Neural cell (in vitro differentiated cells): ENCODE measurements around the gene TTC21B. TPM values are rescaled to one million over a fixed set of nuclear protein-coding genes. Genes with fewer than 3 reads are reported as not detected.

Experiments
- H2AFZ ChIP-seq: fragments of 200-600, 300-800 bp; sonication (generic), shearing (Covaris generic); 2 replicates; pipeline ENCODE4 v1.6.0; 2014; ENCODE audit warnings: low read depth, mild to moderate bottlenecking, antibody characterized with exemption, low read length, moderate library complexity
- H3F3A ChIP-seq: fragments of 200-600 bp; shearing (Covaris generic); 2 replicates; pipeline ENCODE4 v1.6.1; 2016; ENCODE audit warnings: mild to moderate bottlenecking, moderate library complexity, mixed read lengths, antibody characterized with exemption, low read length; ENCODE audit not compliant: insufficient read depth, poor library complexity, severe bottlenecking
- H3K27ac ChIP-seq: fragments of 200-600, 300-800 bp; sonication (generic), shearing (Covaris generic); 2 replicates; pipeline ENCODE4 v1.5.1; 2014; ENCODE audit warnings: mild to moderate bottlenecking, low read length, moderate library complexity
- H3K27me3 ChIP-seq: fragments of 300-800, 200-600 bp; sonication (generic), shearing (Covaris generic); 2 replicates; pipeline ENCODE4 v1.6.0; 2014; ENCODE audit warnings: mild to moderate bottlenecking, low read depth, low read length, moderate library complexity; ENCODE audit not compliant: insufficient read depth
- H3K36me3 ChIP-seq: fragments of 300-800, 200-600 bp; sonication (generic), shearing (Covaris generic); 2 replicates; pipeline ENCODE4 v1.5.1; 2014; ENCODE audit warnings: mild to moderate bottlenecking, antibody characterized with exemption, low read length, moderate library complexity; ENCODE audit not compliant: insufficient read depth
- H3K4me2 ChIP-seq: fragments of 300-800, 200-600 bp; sonication (generic), shearing (Covaris generic); 2 replicates; pipeline ENCODE4 v1.6.0; 2014; ENCODE audit warnings: mild to moderate bottlenecking, low read length
- H3K4me3 ChIP-seq: fragments of 300-800, 200-600 bp; sonication (generic), shearing (Covaris generic); 2 replicates; pipeline ENCODE4 v1.5.1; 2014; ENCODE audit warnings: mild to moderate bottlenecking, low read length, moderate library complexity
- H3K79me2 ChIP-seq: fragments of 200-600 bp; shearing (Covaris generic); replicated peaks from 2 replicates; pipeline ENCODE4 v1.6.0; 2014; ENCODE audit warnings: mild to moderate bottlenecking, low read length, moderate library complexity; ENCODE audit not compliant: insufficient read depth
- H3K9ac ChIP-seq: fragments of 300-800, 200-600 bp; sonication (generic), shearing (Covaris generic); 2 replicates; pipeline ENCODE4 v1.6.1; 2016; ENCODE audit warnings: mild to moderate bottlenecking, low read length, mixed read lengths
- H3K9me2 ChIP-seq: fragments of 200-600 bp; shearing (Covaris generic); 2 replicates; pipeline ENCODE4 v1.6.1; 2016; ENCODE audit warnings: mild to moderate bottlenecking, low read length, mixed read lengths; ENCODE audit not compliant: insufficient read depth
- H3K9me3 ChIP-seq: fragments of 200-600, 300-800 bp; sonication (generic), shearing (Covaris generic); 2 replicates; pipeline ENCODE4 v1.6.1; 2016; ENCODE audit warnings: mild to moderate bottlenecking, mixed run types, low read length, moderate library complexity, mixed read lengths
- H4K20me1 ChIP-seq: fragments of 200-600 bp; shearing (Covaris generic); 2 replicates; pipeline ENCODE4 v1.6.1; 2016; ENCODE audit warnings: mild to moderate bottlenecking, mixed run types; ENCODE audit not compliant: insufficient read depth
- CTCF ChIP-seq: fragments of 450-650 bp; IDR thresholded peaks from 2 replicates; pipeline ENCODE4 v1.5.1; 2014; ENCODE audit warnings: antibody characterized with exemption, mild to moderate bottlenecking, moderate library complexity; ENCODE audit not compliant: poor library complexity, severe bottlenecking
- EP300 ChIP-seq: fragments of 450-650 bp; conservative IDR thresholded peaks from 2 replicates; pipeline ENCODE4 v1.6.1; 2014; ENCODE audit warnings: antibody characterized with exemption, mild to moderate bottlenecking, moderate library complexity; ENCODE audit not compliant: poor library complexity, severe bottlenecking
- EZH2 ChIP-seq: fragments of 200-600, 300-800 bp; shearing (Covaris generic), sonication (generic); IDR thresholded peaks from 2 replicates; pipeline ENCODE4 v1.6.1; 2014; ENCODE audit warnings: antibody characterized with exemption, low read length, borderline replicate concordance, mild to moderate bottlenecking; ENCODE audit not compliant: insufficient read depth, poor library complexity, severe bottlenecking
- MXI1 ChIP-seq: fragments of 450-650 bp; conservative IDR thresholded peaks from 2 replicates; pipeline ENCODE4 v1.6.1; 2014; ENCODE audit warnings: antibody characterized with exemption, mild to moderate bottlenecking; ENCODE audit not compliant: poor library complexity, severe bottlenecking
- POLR2AphosphoS5 ChIP-seq: IDR thresholded peaks from 2 replicates; pipeline ENCODE4 v1.6.1; 2012
- RAD21 ChIP-seq: fragments of 450-650 bp; conservative IDR thresholded peaks from 2 replicates; pipeline ENCODE4 v1.6.1; 2014; ENCODE audit warnings: antibody characterized with exemption, mild to moderate bottlenecking, moderate library complexity
- REST ChIP-seq: IDR thresholded peaks from 2 replicates; pipeline ENCODE4 v1.6.1; 2012; ENCODE audit warnings: borderline replicate concordance
- SMC3 ChIP-seq: fragments of 450-650 bp; conservative IDR thresholded peaks from 2 replicates; pipeline ENCODE4 v1.6.1; 2014; ENCODE audit warnings: antibody characterized with exemption, mild to moderate bottlenecking, moderate library complexity; ENCODE audit not compliant: poor library complexity
- TAF1 ChIP-seq: IDR thresholded peaks from 2 replicates; pipeline ENCODE4 v1.6.1; 2012; ENCODE audit warnings: low read depth
- polyA plus RNA-seq: library from polyadenylated mRNA; depleted of rRNA; stranded (reverse); fragments of >200 nt; gene quantifications from 2 replicates; pipeline ENCODE4 v1.2.3, GENCODE V29; 2014

TTC21B gene
- polyA plus RNA-seq, 1 donor from 2014 or later, result 31.1 TPM

GRCh38 chr2:165870346-165870745, 83.2 kb downstream of the TTC21B start:
- Histone ChIP-seq H3K79me2 (no peaks in the 10 kb centered on the region), H3K9me2 (no peaks in the 10 kb centered on the region), H3K4me2 (peak overlapping the region; percentile 85), H3K9me3 (no peaks in the 10 kb centered on the region), H3K27ac (peak overlapping the region; percentile 89), H2AFZ (no peak overlapping the region), H3F3A (peaks cover 8% of the 10 kb centered on the region), H4K20me1 (no peaks in the 10 kb centered on the region), H3K36me3 (peaks cover 4% of the 10 kb centered on the region), H3K27me3 (no peaks in the 10 kb centered on the region), H3K9ac (peak overlapping the region; percentile 45), H3K4me3 (peak overlapping the region; percentile 49)
- TF ChIP-seq POLR2AphosphoS5 (peak; percentile 75), REST (peak; percentile 74), SMC3 (peak; percentile 32), MXI1 (no peak), EZH2 (no peak), EP300 (peak; percentile 93), RAD21 (peak; percentile 43)

GRCh38 chr2:165868211-165868610, 85.4 kb downstream of the TTC21B start:
- H3K79me2 ChIP-seq, result no peaks in the 10 kb centered on the region
- H4K20me1 ChIP-seq, result no peaks in the 10 kb centered on the region
- no peaks in the 10 kb centered on the region for H3K27me3 ChIP-seq
- no peak overlapping the region for H3K9ac ChIP-seq
- no peak overlapping the region for H2AFZ ChIP-seq
- peak overlapping the region; percentile 89 for H3K27ac ChIP-seq
- no peak for TF ChIP-seq MXI1
- TF ChIP-seq POLR2AphosphoS5, result peak; percentile 17
- no peak for TF ChIP-seq CTCF
- H3K36me3 ChIP-seq, result peaks cover 4% of the 10 kb centered on the region
- no peak overlapping the region for H3K4me3 ChIP-seq
- no peak overlapping the region for H3K4me2 ChIP-seq
- H3K9me3 ChIP-seq, result no peaks in the 10 kb centered on the region
- peaks cover 11% of the 10 kb centered on the region for H3F3A ChIP-seq
- H3K9me2 ChIP-seq, result no peaks in the 10 kb centered on the region

- H3K4me2 ChIP-seq, result peak overlapping the region; percentile 93
Measured at GRCh38 chr2:165864296-165864695, 89.3 kb downstream of the TTC21B start.

More at GRCh38 chr2:165864296-165864695, 89.3 kb downstream of the TTC21B start:
- TF ChIP-seq EZH2, result no peak
- no peak for TF ChIP-seq POLR2AphosphoS5
- no peak for TF ChIP-seq TAF1
- TF ChIP-seq MXI1, result no peak
- TF ChIP-seq REST, result no peak
- no peak for TF ChIP-seq CTCF
- no peak for TF ChIP-seq EP300
- TF ChIP-seq RAD21, result no peak
- no peak for TF ChIP-seq SMC3
- H3K79me2 ChIP-seq, result no peaks in the 10 kb centered on the region
- peaks cover 20% of the 10 kb centered on the region for H3F3A ChIP-seq
- no peaks in the 10 kb centered on the region for H3K9me2 ChIP-seq
- peak overlapping the region; percentile 68 for H3K9ac ChIP-seq
- H4K20me1 ChIP-seq, result no peaks in the 10 kb centered on the region
- peak overlapping the region; percentile 95 for H3K27ac ChIP-seq
- H3K36me3 ChIP-seq, result no peaks in the 10 kb centered on the region
- H3K9me3 ChIP-seq, result no peaks in the 10 kb centered on the region
- peak overlapping the region; percentile 60 for H3K4me3 ChIP-seq
- H3K27me3 ChIP-seq, result no peaks in the 10 kb centered on the region
- no peak overlapping the region for H2AFZ ChIP-seq
